HG03520 (cell line): ENCODE data around the gene RUNX2.

ENCODE experiments used
- ATAC-seq: cut with Tn5 transposase; IDR thresholded peaks from one replicate; pipeline ENCODE4 v1.9.1; 2021; ENCODE audit warnings: mild to moderate bottlenecking, moderate library complexity; ENCODE audit not compliant: unreplicated experiment

Gene RUNX2

DNA sequence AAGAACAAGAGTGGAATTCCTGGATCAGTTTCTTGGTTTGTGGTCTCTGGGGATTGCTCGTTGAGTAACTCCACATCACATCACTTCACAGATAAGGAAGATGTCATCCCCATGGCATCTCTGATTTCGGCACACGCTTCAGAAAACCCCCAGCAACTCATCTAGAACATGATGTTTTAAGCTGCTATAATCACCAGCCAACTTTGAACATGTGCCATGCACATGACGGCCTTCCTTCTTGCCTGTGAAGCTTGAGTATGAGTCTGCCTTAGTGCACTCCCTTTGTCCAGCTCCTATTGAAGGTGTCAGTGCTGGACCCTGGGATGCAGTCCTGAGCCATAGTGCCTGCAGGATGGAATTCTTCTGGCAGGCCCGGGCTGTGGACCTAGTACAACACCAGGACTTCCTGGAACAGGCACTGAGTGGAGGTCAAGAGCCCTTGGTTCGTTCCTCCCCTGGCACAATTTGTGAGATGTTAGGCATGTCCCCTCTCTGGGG lies 281.1 kb downstream of the RUNX2 start:
- no peak for ATAC-seq

DNA sequence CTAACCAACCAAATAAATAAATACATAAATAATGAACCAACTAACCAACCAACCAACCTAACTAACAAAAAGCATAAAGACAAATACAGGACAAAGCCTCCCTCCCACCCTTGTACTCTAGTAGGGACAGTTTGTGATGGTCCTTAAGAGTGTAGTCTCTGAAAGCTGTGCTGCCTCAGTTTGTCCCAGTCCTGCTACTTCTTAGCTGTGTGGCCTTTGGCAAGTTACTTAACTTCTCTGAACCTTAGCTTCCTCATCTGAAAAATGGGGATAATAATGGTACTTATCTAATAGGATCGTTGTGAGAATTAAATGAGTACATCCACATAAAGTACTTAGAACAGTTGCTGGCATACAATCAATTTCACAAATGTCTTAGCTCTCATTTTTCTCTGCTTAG lies 282.2 kb downstream of the RUNX2 start:
- ATAC-seq = no peak

DNA sequence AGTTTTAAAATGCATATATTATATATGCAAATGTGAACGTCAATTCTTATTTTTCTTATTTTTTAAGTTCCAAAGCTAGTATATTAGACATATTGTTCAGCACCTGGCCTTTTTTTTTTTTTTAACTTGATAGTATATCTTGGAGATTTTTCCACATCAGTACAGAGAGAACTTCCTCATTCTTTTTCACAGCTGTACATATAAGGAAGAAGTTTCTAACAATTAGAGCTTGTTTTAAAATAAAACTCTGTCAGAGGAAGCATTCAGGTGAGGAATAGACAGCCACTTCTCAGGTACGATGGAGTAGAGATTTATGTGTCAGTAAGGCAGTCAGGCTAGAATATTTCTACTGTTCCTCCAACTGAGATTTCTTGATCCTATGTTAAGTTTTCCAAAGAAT lies 282.7 kb downstream of the RUNX2 start:
- no peak for ATAC-seq

DNA sequence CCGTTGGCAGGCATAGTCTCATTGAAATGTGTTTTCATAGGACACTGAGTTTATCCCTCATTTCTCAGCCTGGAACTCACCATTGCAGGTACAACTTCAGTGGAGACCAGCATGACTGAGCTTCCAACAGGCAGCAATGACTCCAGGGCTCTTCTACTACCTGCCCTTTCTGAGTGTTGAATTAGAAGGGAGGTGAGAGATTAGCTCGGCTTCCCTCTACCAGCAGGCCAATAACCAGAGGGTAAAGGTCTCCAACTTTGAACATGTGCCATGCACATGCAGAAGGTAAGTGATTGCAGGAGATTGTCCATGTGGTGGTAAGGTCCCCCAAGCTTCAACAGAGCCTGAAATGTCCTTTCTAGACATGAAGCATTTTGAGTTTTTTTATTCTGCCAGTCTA lies 283.4 kb downstream of the RUNX2 start:
- no peak for ATAC-seq

DNA sequence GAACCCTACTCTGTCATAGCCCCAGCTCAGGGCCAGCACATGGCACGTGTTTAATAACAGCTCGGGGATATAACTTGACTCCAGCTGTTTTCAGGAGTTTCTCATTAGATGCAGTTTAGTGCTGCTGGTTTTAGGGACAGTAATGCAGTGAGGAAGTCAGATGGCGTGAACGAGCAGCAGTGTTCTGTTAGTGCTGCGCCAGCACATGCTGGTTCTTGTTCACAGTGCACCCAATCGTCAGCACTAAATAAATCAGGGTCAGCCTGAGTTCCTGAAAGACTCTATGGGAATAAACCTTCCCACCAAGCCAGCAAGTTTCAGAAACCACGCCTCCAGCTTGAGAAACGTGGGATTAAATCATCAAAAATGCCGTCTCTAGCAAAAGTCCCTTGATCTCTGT lies 285.5 kb downstream of the RUNX2 start:
- no peak for ATAC-seq

DNA sequence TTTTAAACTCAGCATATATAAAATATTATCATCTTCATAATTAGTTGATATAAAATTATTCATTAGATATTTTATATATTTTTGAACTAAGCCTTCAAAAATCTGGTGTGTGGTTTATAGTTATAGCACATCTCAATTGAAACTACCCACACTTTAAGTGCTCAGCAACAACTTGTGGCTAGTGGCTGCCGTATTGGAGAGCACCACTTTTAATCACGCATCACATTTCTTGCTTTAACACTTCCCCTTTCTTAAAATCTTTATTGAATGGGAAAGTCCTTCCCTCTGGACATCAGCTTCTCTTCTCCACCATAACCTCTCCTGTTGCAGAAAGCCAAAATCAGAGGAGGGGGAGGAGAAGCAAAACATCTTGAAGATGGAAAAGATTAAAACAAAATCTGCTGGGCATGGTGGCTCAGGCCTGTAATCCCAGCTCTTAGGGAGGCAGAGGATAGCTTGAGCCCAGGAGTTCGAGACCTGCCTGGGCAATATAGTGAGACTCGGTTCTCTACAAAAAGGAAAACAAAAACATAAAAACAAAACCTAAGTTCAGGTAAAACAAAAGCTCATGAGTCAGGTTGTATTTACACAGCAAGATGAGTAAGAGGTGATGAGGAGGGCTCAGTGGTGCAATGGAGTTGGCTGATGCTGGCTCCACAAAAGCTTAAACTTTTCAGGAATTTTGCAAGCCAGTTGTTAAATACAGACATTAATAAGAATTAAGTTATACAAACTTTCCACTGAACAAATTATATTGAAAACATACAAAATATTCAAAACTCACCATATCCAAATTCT lies 286.6 kb downstream of the RUNX2 start:
- no peak for ATAC-seq

DNA sequence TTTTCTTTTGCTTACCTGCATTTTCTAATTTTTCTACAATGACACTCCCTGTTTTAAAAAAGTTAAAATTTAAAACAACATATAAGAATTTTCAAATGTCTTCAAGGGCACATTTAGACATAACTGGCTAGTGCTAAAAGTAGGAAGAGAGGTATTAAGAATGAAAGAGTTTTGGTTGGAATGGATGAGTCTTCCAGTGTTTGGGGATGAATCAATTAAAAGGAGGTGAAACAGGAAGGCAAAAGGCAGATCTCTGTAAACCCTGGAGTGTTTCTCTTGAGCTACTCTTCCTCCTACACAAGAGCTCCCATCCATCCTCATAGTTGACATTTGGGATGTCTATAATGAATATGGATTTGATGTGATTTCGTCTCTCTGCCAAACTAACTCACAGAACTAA lies 288.1 kb downstream of the RUNX2 start:
- no peak for ATAC-seq

DNA sequence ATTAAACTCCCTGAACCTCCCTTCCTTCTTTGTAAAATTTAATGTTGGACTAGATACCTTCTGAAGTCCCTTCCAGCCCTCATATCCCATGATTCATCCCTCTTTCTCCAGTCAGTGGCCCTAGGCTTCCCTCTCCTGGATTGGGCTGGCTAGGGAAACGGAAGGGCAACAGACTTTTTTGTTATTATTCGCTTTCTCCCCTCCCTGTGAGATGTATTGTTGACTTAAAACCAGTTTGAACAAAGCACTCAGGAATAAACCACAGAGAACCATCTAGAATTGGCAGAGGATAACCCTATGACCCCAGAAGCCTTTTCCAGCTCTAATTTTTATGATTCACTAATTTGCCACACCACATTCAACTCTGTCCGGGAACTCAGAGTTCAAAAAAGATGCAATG lies 289.3 kb downstream of the RUNX2 start:
- no peak for ATAC-seq

DNA sequence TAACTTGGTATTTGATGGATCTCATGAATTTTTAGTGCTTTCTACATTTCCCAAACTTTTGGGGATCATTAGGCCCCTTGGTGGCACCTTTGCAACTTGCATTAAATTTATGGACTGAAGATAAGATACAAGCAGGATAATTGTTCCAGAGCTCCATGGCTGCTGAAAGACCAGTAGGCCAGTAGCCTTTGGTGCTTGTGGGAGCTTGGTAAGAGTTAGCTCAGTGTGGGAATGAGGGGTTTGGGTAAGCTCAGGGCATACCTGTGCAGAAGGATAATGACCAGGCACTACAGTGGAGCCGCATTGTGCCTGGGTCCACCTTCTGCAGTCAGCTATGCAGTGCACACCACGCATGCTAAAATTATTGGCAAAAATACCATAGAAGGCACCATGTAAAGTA lies 290.1 kb downstream of the RUNX2 start:
- no peak for ATAC-seq

DNA sequence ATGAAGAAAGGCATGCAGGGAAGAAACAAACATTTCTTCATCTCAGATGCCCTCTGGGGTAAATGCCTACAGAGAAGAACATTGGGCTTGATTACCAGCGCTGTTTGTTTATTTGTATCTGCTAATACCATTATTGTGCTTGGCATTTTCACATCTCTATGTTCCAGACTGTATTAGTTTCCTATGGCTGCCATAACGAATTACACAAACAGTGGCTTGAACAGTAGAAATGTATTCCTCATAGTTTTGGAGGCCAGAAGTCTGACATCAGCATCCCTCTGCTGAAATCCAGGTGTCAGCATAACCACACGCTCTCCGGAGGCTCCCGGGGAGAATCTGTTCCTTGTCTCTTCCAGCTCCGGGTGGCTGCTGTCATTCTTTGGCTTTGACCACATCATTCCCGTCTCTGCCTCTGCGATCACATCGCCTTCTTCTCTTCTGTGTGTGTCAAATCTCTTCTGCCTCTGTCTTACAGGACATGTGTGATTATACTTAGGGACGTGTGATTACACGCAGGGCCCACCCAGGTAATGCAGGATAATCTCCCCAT lies 291.2 kb downstream of the RUNX2 start:
- no peak for ATAC-seq

DNA sequence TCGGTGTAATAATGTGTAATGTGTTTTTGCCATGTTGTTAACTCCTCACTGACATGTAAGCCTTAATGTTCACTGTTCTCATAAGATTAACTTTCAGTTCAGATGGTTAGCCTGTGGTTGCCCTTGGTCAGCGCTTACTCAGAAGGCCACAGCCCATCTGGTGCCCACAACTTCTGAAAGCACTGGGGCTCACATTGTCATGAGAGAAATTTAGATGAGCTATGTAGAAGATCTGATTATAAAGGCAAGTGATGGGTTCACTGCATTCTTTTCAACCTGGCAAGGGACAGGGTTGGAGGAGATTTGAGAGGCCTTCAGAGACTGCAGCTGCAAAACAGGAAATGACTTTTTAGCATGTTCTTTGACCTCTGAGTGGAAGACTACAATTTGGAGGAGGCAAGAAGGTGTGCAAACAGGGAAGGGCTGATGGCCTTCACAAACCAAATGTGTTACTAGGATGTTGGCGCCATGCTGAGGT lies 291.9 kb downstream of the RUNX2 start:
- no peak for ATAC-seq

DNA sequence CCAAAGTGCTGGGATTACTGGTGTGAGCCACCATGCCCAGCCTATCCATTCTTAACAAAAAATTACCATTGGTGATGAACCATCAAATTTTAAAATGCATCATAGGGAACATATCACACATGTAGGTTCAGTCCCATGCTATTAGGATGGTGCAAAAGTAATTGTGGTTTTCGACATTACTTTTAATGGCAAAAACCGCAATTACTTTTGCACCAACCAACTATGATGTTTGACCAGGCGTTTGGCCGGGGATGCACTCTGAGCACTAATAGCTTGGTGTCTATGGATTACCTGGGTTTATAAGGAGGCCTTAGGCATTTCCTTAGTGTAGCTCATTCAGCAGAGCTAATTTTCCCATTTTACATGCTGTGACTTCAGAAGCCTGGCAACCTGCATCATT lies 296.1 kb downstream of the RUNX2 start:
- ATAC-seq = no peak

DNA sequence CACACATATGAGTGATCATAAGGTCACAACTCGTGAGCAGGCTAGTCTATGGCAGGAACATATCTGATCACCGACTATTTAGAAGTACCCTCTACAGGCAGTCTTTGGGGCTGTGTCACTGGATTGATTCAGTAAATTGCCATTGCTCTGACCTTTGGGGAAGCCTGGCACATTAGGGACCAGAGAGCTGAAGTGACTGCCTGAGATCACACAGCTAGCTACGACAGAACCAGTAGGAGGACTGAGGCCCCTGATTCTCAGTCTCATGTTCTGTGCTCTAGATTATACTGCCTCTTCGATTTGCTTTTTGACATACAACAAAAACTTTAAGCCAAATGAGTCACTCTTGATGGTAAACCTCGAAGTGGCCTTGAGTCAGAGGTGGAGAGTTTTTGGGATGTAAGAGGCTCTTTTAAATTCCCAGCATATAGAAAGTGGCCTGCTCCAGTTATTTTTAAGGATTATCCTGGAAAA lies 297.1 kb downstream of the RUNX2 start:
- ATAC-seq = no peak

DNA sequence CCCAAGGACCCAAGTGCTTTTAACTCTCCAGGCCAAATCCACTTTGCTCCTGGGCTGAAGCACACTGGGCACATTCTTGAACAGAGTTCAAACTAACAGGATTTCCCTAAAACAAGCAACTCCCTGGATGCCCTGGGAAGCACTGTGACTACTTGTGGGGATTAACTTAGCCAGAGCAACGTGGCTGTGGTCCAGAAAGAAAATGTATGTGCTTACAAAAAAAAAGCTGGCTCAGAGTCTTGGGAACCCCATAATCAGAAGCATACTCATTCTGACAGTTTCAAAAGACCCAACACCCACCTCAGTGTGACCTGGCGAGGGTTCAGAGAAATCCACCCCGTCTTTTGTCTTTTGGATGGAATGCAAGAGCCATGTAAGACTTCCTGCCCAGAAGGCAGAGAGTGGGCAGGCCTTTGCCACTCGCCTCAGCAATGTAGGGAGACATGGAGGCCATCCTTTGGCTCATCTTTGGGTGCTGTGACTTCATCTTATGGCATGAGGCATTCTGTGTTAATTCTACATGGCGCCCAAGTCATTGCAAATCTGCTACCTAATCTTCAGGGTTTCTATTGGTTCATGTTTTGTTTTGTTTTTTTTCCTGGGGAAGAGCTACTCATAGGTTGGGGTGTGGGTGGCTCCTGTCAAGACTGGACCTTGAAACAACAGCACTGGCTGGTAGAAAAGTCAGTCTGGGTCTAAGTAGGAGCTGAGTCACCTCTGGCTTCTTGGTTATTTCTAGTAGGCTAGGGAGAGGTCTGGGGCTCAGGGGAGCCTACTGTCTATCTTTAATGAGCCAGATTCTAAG lies 298.2 kb downstream of the RUNX2 start:
- no peak for ATAC-seq

DNA sequence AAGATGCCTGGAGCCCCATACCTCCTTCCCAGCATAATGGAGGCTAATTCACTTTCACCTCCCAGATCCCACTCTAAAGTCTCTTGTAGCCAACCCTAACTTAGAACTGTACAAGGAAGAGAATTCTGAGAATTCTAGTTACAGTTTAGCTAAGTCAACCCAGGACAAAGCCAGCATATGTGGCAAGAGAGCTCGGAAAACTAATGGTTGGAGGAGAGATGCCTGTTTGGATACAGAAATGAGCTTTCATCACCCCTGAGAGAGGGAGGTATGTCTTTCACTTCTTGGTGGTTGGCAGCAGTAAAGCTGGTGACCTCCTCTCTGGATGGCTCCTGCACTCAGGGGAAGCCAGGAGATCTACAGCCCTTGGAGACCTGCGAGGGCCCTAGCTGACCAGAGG lies 302.2 kb downstream of the RUNX2 start:
- ATAC-seq = no peak

DNA sequence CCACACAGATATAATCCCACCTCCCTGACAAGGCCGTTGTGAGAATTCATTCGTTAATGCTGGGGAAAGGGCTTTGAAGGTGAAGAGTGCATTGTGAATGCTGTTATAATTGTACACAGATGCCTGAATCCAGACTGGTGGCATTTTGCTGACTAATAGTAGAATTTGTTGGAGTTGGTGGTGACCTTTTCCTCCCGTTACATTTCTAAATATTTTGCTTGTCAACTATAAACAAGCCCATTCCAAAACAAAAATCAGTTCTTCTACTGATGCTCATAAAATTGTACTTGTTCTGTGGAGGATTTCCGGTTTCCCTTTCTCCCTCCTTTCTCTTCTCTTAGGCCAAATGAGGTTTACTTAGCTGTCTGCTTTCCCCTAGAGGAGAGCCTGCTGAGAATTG lies 302.7 kb downstream of the RUNX2 start:
- ATAC-seq = no peak

DNA sequence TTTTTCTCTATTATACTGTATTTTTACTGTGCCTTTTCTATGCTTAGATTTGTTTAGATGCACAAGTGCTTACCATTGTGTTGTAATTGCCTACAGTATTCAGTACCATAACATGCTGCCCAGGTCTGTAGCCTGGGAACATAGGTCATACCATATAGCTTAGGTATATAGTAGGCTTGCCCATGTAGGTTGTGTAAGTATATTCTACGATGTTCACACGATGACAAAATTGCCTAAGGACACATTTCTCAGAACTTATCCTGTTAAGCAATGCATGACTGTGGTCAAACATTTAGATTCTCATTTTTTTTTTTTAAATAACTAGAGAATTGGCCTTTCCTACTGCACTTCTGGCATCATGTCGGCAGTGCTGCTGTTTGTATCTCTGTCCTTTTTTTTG lies 303.3 kb downstream of the RUNX2 start:
- ATAC-seq = no peak

DNA sequence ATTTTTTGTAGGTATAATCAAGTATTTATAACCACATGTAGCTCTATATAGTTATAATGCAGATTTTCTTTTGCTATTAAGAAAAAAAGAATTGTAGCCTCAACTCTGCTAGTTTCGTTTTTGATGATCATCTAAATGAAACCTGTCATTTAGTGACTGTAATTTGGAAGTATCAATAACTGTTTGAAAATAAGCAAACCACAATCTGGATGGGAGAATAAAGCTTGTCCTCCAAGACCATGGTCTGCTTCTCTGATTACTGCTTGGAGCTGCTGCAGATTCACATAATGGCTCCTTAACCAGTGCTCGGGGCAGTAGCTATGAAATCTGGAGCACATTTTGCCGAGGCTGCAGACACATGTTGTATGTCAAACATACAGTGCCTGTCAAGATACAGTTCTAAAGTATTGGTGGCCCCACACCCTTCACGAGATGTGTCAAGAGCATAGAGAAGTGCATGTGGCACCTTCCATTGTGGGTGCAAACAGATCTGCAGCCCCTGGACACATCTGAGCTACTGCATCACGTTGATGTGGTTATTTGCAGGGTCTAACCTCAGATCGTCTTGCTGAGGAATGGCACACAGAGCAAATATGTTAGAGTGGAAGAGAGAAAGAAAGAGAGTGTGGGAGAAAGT lies 305.3 kb downstream of the RUNX2 start:
- no peak for ATAC-seq

DNA sequence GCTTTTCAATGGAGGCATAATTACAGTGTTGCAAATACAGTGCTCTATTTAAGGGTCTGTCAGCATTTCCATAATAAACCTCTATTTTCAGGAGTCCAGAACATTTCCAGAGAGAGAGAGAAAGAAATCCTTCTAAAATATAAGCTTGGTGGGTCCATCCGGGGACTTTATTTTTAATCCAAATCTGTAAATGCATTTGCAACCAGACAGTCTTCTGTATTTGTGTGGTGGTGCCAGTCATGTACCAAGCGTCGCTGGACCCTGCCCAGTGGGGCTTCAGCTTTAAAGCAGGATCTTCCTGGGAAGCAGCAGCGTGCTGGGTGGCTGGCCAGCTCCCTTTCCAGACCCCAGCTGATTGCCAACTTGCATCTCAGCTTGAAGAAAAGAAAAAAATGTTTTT lies 306.1 kb downstream of the RUNX2 start:
- no peak for ATAC-seq

DNA sequence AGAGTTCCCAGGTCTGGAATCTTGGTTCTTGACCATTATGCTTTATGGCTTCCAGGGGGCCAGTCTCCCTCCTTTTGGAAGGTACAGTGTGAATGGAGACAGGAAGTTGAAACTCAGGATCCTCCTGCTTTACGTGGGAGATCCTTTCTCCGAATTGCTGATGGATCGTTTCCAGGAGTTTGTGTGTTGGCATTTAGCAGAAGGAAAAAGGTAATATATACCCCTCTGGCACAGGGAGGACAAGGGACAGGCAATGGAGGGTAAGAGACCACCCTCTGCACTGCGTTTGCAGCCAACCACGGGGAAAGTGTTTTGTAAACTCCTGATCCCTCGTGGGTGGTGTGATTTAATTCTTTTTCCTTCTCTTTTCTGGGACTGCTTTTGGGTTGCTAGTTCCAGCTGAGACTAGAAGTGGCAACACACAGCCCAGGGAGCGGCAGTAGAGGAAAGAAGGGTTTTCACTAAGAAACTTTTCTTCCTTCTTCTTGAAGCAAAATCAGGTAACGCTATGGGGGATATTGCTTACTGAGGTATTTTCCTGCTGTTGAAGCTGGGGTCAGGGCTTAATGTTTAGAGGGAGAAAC lies 307.2 kb downstream of the RUNX2 start:
- ATAC-seq = no peak

DNA sequence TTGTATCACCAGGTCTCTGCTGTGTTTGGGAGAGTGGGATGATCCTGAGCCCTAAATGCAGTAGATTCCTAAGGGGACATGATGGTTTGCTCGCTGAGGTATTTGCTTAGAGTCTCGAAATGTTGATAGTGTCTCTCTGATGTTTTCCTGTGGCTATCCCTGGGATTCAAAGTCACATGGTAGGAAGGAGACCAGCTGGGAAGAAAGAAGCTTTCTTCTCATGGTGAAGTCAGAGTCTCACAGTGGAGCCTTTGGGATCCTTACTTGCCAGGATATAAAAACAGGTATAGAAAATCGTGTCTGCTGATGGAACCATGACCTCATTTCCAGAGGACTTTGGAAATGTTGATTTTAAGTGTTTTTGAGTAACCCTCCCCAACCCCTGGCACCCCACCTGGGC lies 308.9 kb downstream of the RUNX2 start:
- no peak for ATAC-seq
